Ishikawa (cell line): ENCODE results near the gene AMFR.

Source experiments
- CEBPB ChIP-seq: IDR thresholded peaks from 2 replicates; pipeline ENCODE4 v1.6.1; 2012
- CREB1 ChIP-seq: IDR thresholded peaks from 2 replicates; pipeline ENCODE4 v1.6.1; 2012; ENCODE audit warnings: low read depth
- EGR1 ChIP-seq: IDR thresholded peaks from 2 replicates; pipeline ENCODE4 v1.6.1; 2012
- EP300 ChIP-seq: IDR thresholded peaks from 2 replicates; pipeline ENCODE4 v1.6.1; 2012; ENCODE audit warnings: borderline replicate concordance
- FOXM1 ChIP-seq: IDR thresholded peaks from 2 replicates; pipeline ENCODE4 v1.6.1; 2012; ENCODE audit warnings: low read depth, borderline replicate concordance
- NFIC ChIP-seq: IDR thresholded peaks from 2 replicates; pipeline ENCODE4 v1.6.1; 2012
- RAD21 ChIP-seq: IDR thresholded peaks from 2 replicates; pipeline ENCODE4 v1.6.1; 2012; ENCODE audit warnings: low read depth
- TAF1 ChIP-seq: IDR thresholded peaks from 2 replicates; pipeline ENCODE4 v1.6.1; 2012; ENCODE audit warnings: low read depth, mild to moderate bottlenecking
- TCF12 ChIP-seq: IDR thresholded peaks from 2 replicates; pipeline ENCODE4 v1.6.1; 2012; ENCODE audit warnings: low read depth
- TEAD4 ChIP-seq: IDR thresholded peaks from 2 replicates; pipeline ENCODE4 v1.6.1; 2012
- YY1 ChIP-seq: IDR thresholded peaks from 2 replicates; pipeline ENCODE4 v1.6.1; 2012; ENCODE audit warnings: low read depth
- ZBTB7A ChIP-seq: IDR thresholded peaks from 2 replicates; pipeline ENCODE4 v1.6.1; 2012; ENCODE audit warnings: low read depth
- TF ChIP-seq, protein P1 (sequence below): IDR thresholded peaks from 2 replicates; pipeline ENCODE4 v1.6.1; 2012
- TF ChIP-seq, protein P2 (sequence below): IDR thresholded peaks from 2 replicates; pipeline ENCODE4 v1.6.1; 2012
- TF ChIP-seq, protein P3 (sequence below): IDR thresholded peaks from 2 replicates; pipeline ENCODE4 v1.6.1; 2012; ENCODE audit warnings: low read depth, mild to moderate bottlenecking

Gene AMFR

DNA sequence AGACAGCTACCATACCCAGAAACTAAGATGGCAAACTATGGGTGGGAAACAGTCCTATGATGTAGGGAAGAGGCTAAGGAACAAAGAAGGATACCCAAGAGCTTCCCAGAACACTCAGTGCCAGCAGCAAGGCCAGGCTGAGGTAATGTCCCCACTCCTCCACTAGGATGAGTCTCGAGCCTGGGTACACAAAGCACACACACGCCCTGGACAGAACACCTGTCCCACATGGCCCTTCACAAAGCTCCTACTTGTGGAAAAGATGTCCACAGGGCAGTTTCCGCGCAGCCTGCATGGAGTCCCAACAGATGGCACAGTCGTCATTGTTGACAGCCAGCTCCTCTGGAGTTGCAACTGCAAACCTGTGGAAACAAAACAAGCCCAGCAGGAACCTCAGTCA is 23.9 kb downstream of the AMFR start:
- TF ChIP-seq ZBTB7A: no peak
- peak; percentile 27; the same call in 1 of the 2 replicates for TF ChIP-seq RAD21

DNA sequence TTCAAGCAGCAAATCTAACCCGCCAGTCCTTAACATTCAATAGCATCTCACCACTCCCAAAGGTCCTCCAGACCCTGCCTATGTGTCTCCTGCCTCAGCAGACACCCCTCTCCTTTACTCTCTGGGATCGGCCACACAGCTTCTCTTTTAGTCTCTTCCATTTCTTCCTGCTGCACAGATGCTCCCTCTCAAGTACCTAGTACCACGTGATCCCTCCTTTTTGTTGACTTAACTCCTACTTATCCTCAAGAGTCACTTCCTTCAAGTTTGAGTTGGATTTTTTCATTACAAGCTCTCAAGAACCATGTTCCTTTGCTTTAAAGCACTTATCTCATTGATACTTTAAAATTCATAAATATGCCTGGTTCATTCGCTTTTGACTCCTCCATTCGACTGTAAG is 24.9 kb downstream of the AMFR start:
- TF ChIP-seq, protein P1, sequence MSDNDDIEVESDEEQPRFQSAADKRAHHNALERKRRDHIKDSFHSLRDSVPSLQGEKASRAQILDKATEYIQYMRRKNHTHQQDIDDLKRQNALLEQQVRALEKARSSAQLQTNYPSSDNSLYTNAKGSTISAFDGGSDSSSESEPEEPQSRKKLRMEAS: no peak
- TF ChIP-seq YY1: no peak
- TF ChIP-seq NFIC: no peak
- TF ChIP-seq RAD21: no peak
- no peak for TF ChIP-seq EGR1
- TF ChIP-seq TEAD4: no peak
- no peak for TF ChIP-seq FOXM1
- TF ChIP-seq, protein P2, sequence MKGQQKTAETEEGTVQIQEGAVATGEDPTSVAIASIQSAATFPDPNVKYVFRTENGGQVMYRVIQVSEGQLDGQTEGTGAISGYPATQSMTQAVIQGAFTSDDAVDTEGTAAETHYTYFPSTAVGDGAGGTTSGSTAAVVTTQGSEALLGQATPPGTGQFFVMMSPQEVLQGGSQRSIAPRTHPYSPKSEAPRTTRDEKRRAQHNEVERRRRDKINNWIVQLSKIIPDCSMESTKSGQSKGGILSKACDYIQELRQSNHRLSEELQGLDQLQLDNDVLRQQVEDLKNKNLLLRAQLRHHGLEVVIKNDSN: no peak
- TF ChIP-seq TCF12: no peak
- no peak for TF ChIP-seq EP300
- no peak for TF ChIP-seq TAF1
- TF ChIP-seq, protein P3, sequence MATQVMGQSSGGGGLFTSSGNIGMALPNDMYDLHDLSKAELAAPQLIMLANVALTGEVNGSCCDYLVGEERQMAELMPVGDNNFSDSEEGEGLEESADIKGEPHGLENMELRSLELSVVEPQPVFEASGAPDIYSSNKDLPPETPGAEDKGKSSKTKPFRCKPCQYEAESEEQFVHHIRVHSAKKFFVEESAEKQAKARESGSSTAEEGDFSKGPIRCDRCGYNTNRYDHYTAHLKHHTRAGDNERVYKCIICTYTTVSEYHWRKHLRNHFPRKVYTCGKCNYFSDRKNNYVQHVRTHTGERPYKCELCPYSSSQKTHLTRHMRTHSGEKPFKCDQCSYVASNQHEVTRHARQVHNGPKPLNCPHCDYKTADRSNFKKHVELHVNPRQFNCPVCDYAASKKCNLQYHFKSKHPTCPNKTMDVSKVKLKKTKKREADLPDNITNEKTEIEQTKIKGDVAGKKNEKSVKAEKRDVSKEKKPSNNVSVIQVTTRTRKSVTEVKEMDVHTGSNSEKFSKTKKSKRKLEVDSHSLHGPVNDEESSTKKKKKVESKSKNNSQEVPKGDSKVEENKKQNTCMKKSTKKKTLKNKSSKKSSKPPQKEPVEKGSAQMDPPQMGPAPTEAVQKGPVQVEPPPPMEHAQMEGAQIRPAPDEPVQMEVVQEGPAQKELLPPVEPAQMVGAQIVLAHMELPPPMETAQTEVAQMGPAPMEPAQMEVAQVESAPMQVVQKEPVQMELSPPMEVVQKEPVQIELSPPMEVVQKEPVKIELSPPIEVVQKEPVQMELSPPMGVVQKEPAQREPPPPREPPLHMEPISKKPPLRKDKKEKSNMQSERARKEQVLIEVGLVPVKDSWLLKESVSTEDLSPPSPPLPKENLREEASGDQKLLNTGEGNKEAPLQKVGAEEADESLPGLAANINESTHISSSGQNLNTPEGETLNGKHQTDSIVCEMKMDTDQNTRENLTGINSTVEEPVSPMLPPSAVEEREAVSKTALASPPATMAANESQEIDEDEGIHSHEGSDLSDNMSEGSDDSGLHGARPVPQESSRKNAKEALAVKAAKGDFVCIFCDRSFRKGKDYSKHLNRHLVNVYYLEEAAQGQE: no peak
- TF ChIP-seq CREB1: no peak
- no peak for TF ChIP-seq ZBTB7A
- no peak for TF ChIP-seq CEBPB

DNA sequence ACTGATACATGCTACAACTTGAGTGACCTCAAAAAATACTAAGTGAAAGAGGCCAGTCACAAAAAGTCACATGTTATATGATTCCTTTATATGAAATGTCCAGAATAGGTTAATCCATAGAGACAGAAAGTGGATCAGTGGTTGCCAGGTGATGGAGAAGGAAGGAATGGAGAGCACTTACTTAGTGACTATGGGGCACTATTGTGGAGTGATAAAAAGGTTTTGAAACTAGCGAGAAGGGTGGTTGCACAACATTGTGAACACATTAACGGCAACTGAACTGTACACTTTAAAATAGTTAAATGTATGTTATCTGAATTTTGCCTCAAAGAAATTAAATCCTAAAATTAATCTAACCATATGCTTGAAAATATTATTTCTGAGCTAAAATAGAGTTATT is 25.9 kb downstream of the AMFR start:
- TF ChIP-seq CEBPB (no peak), EGR1 (no peak), YY1 (no peak), TAF1 (no peak), NFIC (no peak), ZBTB7A (no peak), TEAD4 (no peak), CREB1 (no peak), FOXM1 (no peak), EP300 (no peak)
- TF ChIP-seq, protein P3: no peak
- TF ChIP-seq, protein P1: no peak
- TF ChIP-seq, protein P2: no peak

DNA sequence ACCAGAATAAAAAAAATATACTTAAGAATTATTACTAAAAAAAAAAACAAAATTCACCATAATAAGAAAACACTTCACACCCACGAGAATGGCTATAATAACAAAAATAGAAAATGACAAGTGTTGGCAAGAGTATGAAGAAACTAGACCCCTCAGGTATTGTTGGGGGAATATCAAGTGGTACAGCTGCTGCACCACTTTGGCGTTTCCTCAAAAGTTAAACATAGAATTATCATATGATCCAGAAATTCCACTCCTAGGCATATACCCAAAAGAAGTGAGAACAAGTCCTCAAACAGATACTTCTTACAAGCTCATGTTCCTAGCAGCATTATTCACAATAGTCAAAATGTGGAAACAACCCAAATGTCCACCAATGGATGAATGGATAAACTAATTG is 26.3 kb downstream of the AMFR start:
- TF ChIP-seq NFIC: no peak
- TF ChIP-seq CREB1: no peak
- TF ChIP-seq, protein P3: no peak
- TF ChIP-seq ZBTB7A: no peak
- TF ChIP-seq TEAD4: no peak
- TF ChIP-seq RAD21: no peak
- no peak for TF ChIP-seq TCF12
- TF ChIP-seq CEBPB: no peak

DNA sequence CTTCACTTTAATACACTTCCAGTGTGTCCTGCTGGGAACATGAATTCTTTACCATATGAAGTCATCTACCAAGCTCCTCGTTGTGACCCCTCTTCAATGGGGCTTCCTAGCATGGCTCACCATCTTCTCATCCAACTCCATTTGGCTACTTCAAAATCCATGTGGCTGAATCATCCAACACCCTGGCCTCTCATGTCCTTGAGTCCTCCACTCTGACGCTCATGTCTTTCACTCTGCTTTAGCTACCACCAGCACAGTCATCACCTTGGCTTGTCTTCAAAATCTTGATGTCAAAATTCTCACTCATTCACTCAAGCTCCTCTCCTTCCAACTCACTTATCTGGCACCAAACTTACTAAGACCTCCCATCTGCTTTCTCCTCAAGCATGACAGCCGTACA is 35.8 kb downstream of the AMFR start:
- TF ChIP-seq NFIC (no peak), CEBPB (no peak), TEAD4 (no peak), ZBTB7A (no peak), TCF12 (no peak), TAF1 (no peak)
- TF ChIP-seq, protein P2: no peak
- TF ChIP-seq, protein P1: no peak
